B cell (primary cell): ENCODE data around the gene ADPRM.

Experiments
- EZH2 ChIP-seq: IDR thresholded peaks from 2 replicates; pipeline ENCODE4 v1.6.1; 2012; ENCODE audit warnings: borderline replicate concordance, low read depth, mild to moderate bottlenecking, moderate library complexity, low read length; ENCODE audit not compliant: insufficient read depth, poor library complexity, severe bottlenecking
- TF ChIP-seq, protein P1 (sequence below): fragments of 200-600 bp; IDR thresholded peaks from one replicate; pipeline ENCODE4 v1.8.0; 2022; ENCODE audit warnings: antibody characterized with exemption, mild to moderate bottlenecking

DNA sequence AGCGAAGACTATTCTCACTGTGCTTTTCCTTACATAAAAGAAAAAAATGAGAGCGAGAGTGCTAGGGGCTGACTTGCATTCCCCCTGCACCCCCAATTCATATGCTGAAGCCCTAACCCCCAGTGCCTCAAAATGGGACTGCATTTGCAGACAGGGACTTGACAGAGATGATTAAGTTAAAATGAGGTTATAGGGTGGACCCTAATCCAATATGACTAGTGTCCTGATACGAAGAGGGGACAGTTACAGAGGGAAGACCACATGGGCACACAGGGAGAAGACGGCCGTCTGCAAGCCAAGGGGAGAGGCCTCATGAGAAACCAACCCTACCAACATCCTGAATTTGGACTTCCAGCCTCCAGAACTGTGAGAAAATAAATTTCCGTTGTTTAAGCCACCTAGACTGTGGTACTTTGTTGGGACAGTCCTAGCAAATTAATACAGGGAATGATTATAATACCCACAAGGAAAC lies 34.0 kb downstream of the ADPRM start:
- TF ChIP-seq, protein P1, sequence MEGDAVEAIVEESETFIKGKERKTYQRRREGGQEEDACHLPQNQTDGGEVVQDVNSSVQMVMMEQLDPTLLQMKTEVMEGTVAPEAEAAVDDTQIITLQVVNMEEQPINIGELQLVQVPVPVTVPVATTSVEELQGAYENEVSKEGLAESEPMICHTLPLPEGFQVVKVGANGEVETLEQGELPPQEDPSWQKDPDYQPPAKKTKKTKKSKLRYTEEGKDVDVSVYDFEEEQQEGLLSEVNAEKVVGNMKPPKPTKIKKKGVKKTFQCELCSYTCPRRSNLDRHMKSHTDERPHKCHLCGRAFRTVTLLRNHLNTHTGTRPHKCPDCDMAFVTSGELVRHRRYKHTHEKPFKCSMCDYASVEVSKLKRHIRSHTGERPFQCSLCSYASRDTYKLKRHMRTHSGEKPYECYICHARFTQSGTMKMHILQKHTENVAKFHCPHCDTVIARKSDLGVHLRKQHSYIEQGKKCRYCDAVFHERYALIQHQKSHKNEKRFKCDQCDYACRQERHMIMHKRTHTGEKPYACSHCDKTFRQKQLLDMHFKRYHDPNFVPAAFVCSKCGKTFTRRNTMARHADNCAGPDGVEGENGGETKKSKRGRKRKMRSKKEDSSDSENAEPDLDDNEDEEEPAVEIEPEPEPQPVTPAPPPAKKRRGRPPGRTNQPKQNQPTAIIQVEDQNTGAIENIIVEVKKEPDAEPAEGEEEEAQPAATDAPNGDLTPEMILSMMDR, result no peak
- no peak for TF ChIP-seq EZH2
